Measurements from ENCODE around the gene CYB561. TPM values are rescaled to one million over a fixed set of nuclear protein-coding genes. Genes with fewer than 3 reads are reported as not detected.

The CYB561 gene
- total and polyA plus RNA-seq, 7 donors = 1.5 to 4.2 (median 2.9) TPM

- intact Hi-C loops (cut with DNase I) = no loop called here
- Histone ChIP-seq H3K36me3 (ENCODE audit: insufficient read depth in 1 of 2, low read depth in 1 of 2) (peaks cover 5 to 7% of the 10 kb centered on the region in 2 donors), H3K27me3 (ENCODE audit: insufficient read depth in 3 of 3, low read length in 2 of 3) (no peaks in the 10 kb centered on the region), H3K27ac (no peak overlapping the region), H3K9me3 (no peaks in the 10 kb centered on the region), H3K4me1 (no peaks in the 10 kb centered on the region), H3K4me3 (no peak overlapping the region)
- no peak for ATAC-seq
- no peak for TF ChIP-seq CTCF (IDR thresholded peaks at IDR 0.05)
- no peak for DNase-seq
- WGBS, 3 donors = 71 to 81% (median 71%) methylated on average over 4 of the region's 4 CpGs
Observed at GRCh38 chr17:63387656-63388340, 58.3 kb downstream of the CYB561 start.

- H3K36me3 ChIP-seq (ENCODE audit: insufficient read depth in 1 of 2, low read depth in 1 of 2) = peaks cover 0 to 9% of the 10 kb centered on the region in 2 donors
- H3K4me3 ChIP-seq = no peak overlapping the region
- H3K9me3 ChIP-seq = no peaks in the 10 kb centered on the region
- intact Hi-C loops (cut with DNase I) = no loop called here
- TF ChIP-seq CTCF (IDR thresholded peaks at IDR 0.05) = no peak
- H3K4me1 ChIP-seq = no peaks in the 10 kb centered on the region
- no peak overlapping the region for H3K27ac ChIP-seq
- ATAC-seq (no peak), DNase-seq (no peak)
- no peaks in the 10 kb centered on the region for H3K27me3 ChIP-seq (ENCODE audit: insufficient read depth in 3 of 3, low read length in 2 of 3)
Observed at GRCh38 chr17:63382826-63383225, 63.3 kb downstream of the CYB561 start.

Other genes with a start within 250 kb of the CYB561 start
- 10 to 100 TPM in 1 of 4 donors, 1 to 10 TPM in 3; 2.0 to 12.5 (median 4.5) TPM for gene ACE, start 30.8 kb upstream of the CYB561 start, total RNA-seq
- gene ACE, start 30.8 kb upstream of the CYB561 start, polyA plus RNA-seq = 1 to 10 TPM in 2 of 3 donors, under 1 TPM in 1; 0.82 to 1.9 (median 1.8) TPM
- gene KCNH6, start 77.1 kb upstream of the CYB561 start, total RNA-seq = not detected
- gene KCNH6, start 77.1 kb upstream of the CYB561 start, polyA plus RNA-seq = not detected
- gene DCAF7, start 104.2 kb upstream of the CYB561 start, total RNA-seq = 10 to 100 TPM; 24.0 to 30.2 (median 27.6) TPM
- gene DCAF7, start 104.2 kb upstream of the CYB561 start, polyA plus RNA-seq = 10 to 100 TPM; 10.6 to 27.3 (median 21.7) TPM
- 10 to 100 TPM; 28.6 to 45.5 (median 41.5) TPM for gene TACO1, start 154.6 kb upstream of the CYB561 start, total RNA-seq
- 10 to 100 TPM; 41.0 to 49.5 (median 48.7) TPM for gene TACO1, start 154.6 kb upstream of the CYB561 start, polyA plus RNA-seq
- gene MAP3K3, start 176.1 kb upstream of the CYB561 start, total RNA-seq = 10 to 100 TPM; 19.7 to 27.4 (median 24.7) TPM
- gene MAP3K3, start 176.1 kb upstream of the CYB561 start, polyA plus RNA-seq = 10 to 100 TPM in 2 of 3 donors, 1 to 10 TPM in 1; 8.3 to 22.1 (median 12.6) TPM

Data from psoas muscle (tissue), 8 donors.